Progenitor cell of endocrine pancreas (in vitro differentiated cells): ENCODE results near the gene TBCD. TPM values are rescaled to one million over a fixed set of nuclear protein-coding genes. Genes with fewer than 3 reads are reported as not detected.

ENCODE experiments used
- DNase-seq: peaks from one replicate; pipeline ENCODE4 v3.0.0; 2021; ENCODE audit warnings: low spot score; ENCODE audit not compliant: unreplicated experiment
- H3K27ac Mint-ChIP-seq: 2 replicates; pipeline ENCODE4 v1.8.0; 2021; ENCODE audit warnings: mild to moderate bottlenecking, moderate library complexity, mixed read lengths
- H3K27me3 Mint-ChIP-seq: 2 replicates; pipeline ENCODE4 v1.8.0; 2021; ENCODE audit warnings: mixed read lengths
- H3K36me3 Mint-ChIP-seq: 2 replicates; pipeline ENCODE4 v1.8.0; 2022; ENCODE audit warnings: mixed read lengths; ENCODE audit not compliant: insufficient read depth
- H3K4me1 Mint-ChIP-seq: 2 replicates; pipeline ENCODE4 v1.8.0; 2021; ENCODE audit warnings: low read depth, mixed read lengths
- H3K4me3 Mint-ChIP-seq: 2 replicates; pipeline ENCODE4 v1.8.0; 2021; ENCODE audit warnings: low read depth, mild to moderate bottlenecking, moderate library complexity, mixed read lengths
- H3K9me3 Mint-ChIP-seq: 2 replicates; pipeline ENCODE4 v1.8.0; 2021; ENCODE audit warnings: low read depth, mixed read lengths
- CTCF ChIP-seq: fragments of 200-600 bp; sonication (generic); IDR thresholded peaks from one replicate; pipeline ENCODE4 v1.5.0; 2021; ENCODE audit warnings: antibody characterized with exemption, mild to moderate bottlenecking; ENCODE audit not compliant: unreplicated experiment
- total RNA-seq: library from RNA; stranded (reverse); gene quantifications from 2 replicates; pipeline ENCODE4 v1.2.1, GENCODE V29; 2021

TBCD gene
- total RNA-seq, 1 donor from 2014 or later, result 95.6 TPM

GRCh38 chr17:82973456-82974135 is 221.7 kb downstream of the TBCD start:
- no peak for TF ChIP-seq CTCF
- H3K4me1 Mint-ChIP-seq, result peaks cover 4% of the 10 kb centered on the region
- H3K9me3 Mint-ChIP-seq, result no peaks in the 10 kb centered on the region
- H3K36me3 Mint-ChIP-seq, result no peaks in the 10 kb centered on the region
- no peak overlapping the region for H3K27ac Mint-ChIP-seq
- H3K27me3 Mint-ChIP-seq, result no peaks in the 10 kb centered on the region
- H3K4me3 Mint-ChIP-seq, result no peak overlapping the region
- no peak for DNase-seq

GRCh38 chr17:82974136-82974952 is 222.5 kb downstream of the TBCD start:
- Mint-ChIP-seq H3K36me3 (no peaks in the 10 kb centered on the region), H3K27ac (peak overlapping the region; percentile 93), H3K9me3 (no peaks in the 10 kb centered on the region), H3K4me3 (no peak overlapping the region), H3K4me1 (peaks cover 4% of the 10 kb centered on the region), H3K27me3 (no peaks in the 10 kb centered on the region)
- DNase-seq, result no peak
- TF ChIP-seq CTCF, result no peak

GRCh38 chr17:82976982-82977488 is 225.2 kb downstream of the TBCD start:
- Mint-ChIP-seq H3K36me3 (peaks cover 4% of the 10 kb centered on the region), H3K27me3 (no peaks in the 10 kb centered on the region), H3K9me3 (no peaks in the 10 kb centered on the region), H3K4me3 (no peak overlapping the region), H3K4me1 (peaks cover 6% of the 10 kb centered on the region), H3K27ac (no peak overlapping the region)
- no peak for TF ChIP-seq CTCF
- no peak for DNase-seq

GRCh38 chr17:82977606-82978005 is 225.7 kb downstream of the TBCD start:
- peaks cover 6% of the 10 kb centered on the region for H3K4me1 Mint-ChIP-seq
- no peak for TF ChIP-seq CTCF
- H3K27ac Mint-ChIP-seq, result no peak overlapping the region
- no peak overlapping the region for H3K4me3 Mint-ChIP-seq
- H3K9me3 Mint-ChIP-seq, result no peaks in the 10 kb centered on the region
- peaks cover 4% of the 10 kb centered on the region for H3K36me3 Mint-ChIP-seq
- DNase-seq, result no peak
- H3K27me3 Mint-ChIP-seq, result no peaks in the 10 kb centered on the region

GRCh38 chr17:82978765-82979349 is 227.0 kb downstream of the TBCD start:
- no peak for DNase-seq
- TF ChIP-seq CTCF, result no peak
- H3K27me3 Mint-ChIP-seq, result no peaks in the 10 kb centered on the region
- H3K36me3 Mint-ChIP-seq, result peaks cover 4% of the 10 kb centered on the region
- H3K4me3 Mint-ChIP-seq, result no peak overlapping the region
- H3K27ac Mint-ChIP-seq, result no peak overlapping the region
- H3K9me3 Mint-ChIP-seq, result no peaks in the 10 kb centered on the region
- H3K4me1 Mint-ChIP-seq, result peaks cover 5% of the 10 kb centered on the region
